Kidney (tissue), 14 donors: ENCODE results near the gene VILL. TPM values are rescaled to one million over a fixed set of nuclear protein-coding genes. Genes with fewer than 3 reads are reported as not detected.

Experiments
- DNase-seq, 5 donors: peaks; one replicate each; pipeline ENCODE4 v3.0.0-alpha.2; 2013 to 2020
- FAIRE-seq: peaks from 2 replicates; lab custom pipeline; 2012; peaks lifted over from hg19 to GRCh38; lab: Jason Lieb, UNC
- H3K27ac ChIP-seq, 2 donors: one replicate each; pipeline ENCODE4 v1.7.0; 2013; ENCODE audit warnings: low read depth in 2 of 2, low read length in 2 of 2, inconsistent platforms in 1 of 2
- H3K27me3 ChIP-seq: one replicate; pipeline ENCODE4 v1.7.1; 2013; ENCODE audit warnings: low read length, inconsistent platforms; ENCODE audit not compliant: control insufficient read depth, insufficient read depth
- H3K36me3 ChIP-seq, 3 donors: one replicate each; pipeline versions ENCODE4 v1.7.0 to v1.7.1; 2013; ENCODE audit warnings: low read length in 3 of 3, control low read depth in 1 of 3, inconsistent platforms in 1 of 3; ENCODE audit not compliant: insufficient read depth in 3 of 3, control insufficient read depth in 2 of 3
- H3K4me1 ChIP-seq, 3 donors: one replicate each; pipeline versions ENCODE4 v1.7.0 to v1.7.1; 2013; ENCODE audit warnings: low read length in 3 of 3, inconsistent platforms in 1 of 3, low read depth in 1 of 3; ENCODE audit not compliant: control insufficient read depth in 2 of 3, insufficient read depth in 2 of 3
- H3K4me3 ChIP-seq, 3 donors: one replicate each; pipeline versions ENCODE4 v1.7.0 to v1.8.1; 2013; ENCODE audit warnings: low read length in 3 of 3, control low read depth in 1 of 3, inconsistent platforms in 1 of 3
- H3K9ac ChIP-seq, 3 donors: one replicate each; pipeline versions ENCODE4 v1.7.0 to v1.7.1; 2013; ENCODE audit warnings: low read length in 3 of 3, control low read depth in 1 of 3, inconsistent platforms in 1 of 3
- H3K9me3 ChIP-seq, 3 donors: one replicate each; pipeline versions ENCODE4 v1.7.0 to v1.7.1; 2013; ENCODE audit warnings: low read length in 3 of 3, control low read depth in 1 of 3, inconsistent platforms in 1 of 3; ENCODE audit not compliant: control insufficient read depth in 2 of 3, insufficient read depth in 1 of 3
- CTCF ChIP-seq: IDR thresholded peaks from 3 replicates; pipeline ENCODE4 v1.5.1; 2012; ENCODE audit warnings: mild to moderate bottlenecking, moderate library complexity, borderline replicate concordance; ENCODE audit not compliant: insufficient read depth; ENCODE audit errors: extremely low read depth
- intact Hi-C: fragments of 100-400 bp; cut with DNase I; formaldehyde crosslinking; loops from one replicate; pipeline ENCODE4 v1.11.1; 2022
- polyA plus RNA-seq: library from polyadenylated mRNA; stranded (reverse); fragments of 350-450 nt; fragmentation: Illumina TruSeq; extraction: RNeasy Lipid Tissue Mini Kit (QIAGEN cat#74804); gene quantifications from one replicate; pipeline ENCODE4 v1.2.3, GENCODE V29; 2014; ENCODE audit warnings: low read depth, low replicate concordance; ENCODE audit not compliant: insufficient read depth
- total RNA-seq: library from RNA; stranded (reverse); fragmentation: NEBNext Ultra II Directional; extraction: Animal tissue kit (Norgen Biotek cat#: 25700); gene quantifications from one replicate; pipeline ENCODE4 v1.2.1, GENCODE V29; 2021
- donor health status: control.
- donor health status: control.
- donor health status: control.
- donor health status: control.
- donor health status: control.
- donor health status: DM: yes; HTN: yes; CAD: no.
- donor health status: Normal renal cell carcinoma (clear cell type).

Gene VILL
- total and polyA plus RNA-seq, 2 donors from 2014 or later, result 7.4 to 7.6 TPM

GRCh38 chr3:38039101-38039898, 48.7 kb downstream of the VILL start, which contains the start of gene DLEC1:
Gene DLEC1, plus strand, starts transcription at chr3:38039208. Its CDS starts 18 bp downstream, at chr3:38039226.
- peak; percentile 69 to 93 (median 86) for DNase-seq
- H3K4me3 ChIP-seq, result peak within 1 kb of the TSS; percentile 26 to 62 (median 55)
- H3K4me1 ChIP-seq, result peaks cover 0 to 12% (median 3%) of the 10 kb centered on the region in 3 donors
- H3K27ac ChIP-seq, result no peak within 1 kb of the TSS
- intact Hi-C loops, result no loop called here
- TF ChIP-seq CTCF, result no peak
- peak within 1 kb of the TSS in 2 of 3 donors; percentile 31 to 41 for H3K9ac ChIP-seq
- no peaks in the 10 kb centered on the region for H3K9me3 ChIP-seq
- no peak for FAIRE-seq
- H3K27me3 ChIP-seq, result peaks cover 4% of the 10 kb centered on the region
- H3K36me3 ChIP-seq, result no peaks in the 10 kb centered on the region

- no peaks in the 10 kb centered on the region for H3K9me3 ChIP-seq
- no peaks in the 10 kb centered on the region for H3K36me3 ChIP-seq
- peaks cover 0 to 12% (median 3%) of the 10 kb centered on the region in 3 donors for H3K4me1 ChIP-seq
- peaks cover 4% of the 10 kb centered on the region for H3K27me3 ChIP-seq
- peak; percentile 19 for TF ChIP-seq CTCF
- peak overlapping the region in 1 of 3 donors; percentile 41 for H3K9ac ChIP-seq
- DNase-seq (peak in 4 of 5 donors; percentile 39 to 62 (median 51)), FAIRE-seq (no peak)
- intact Hi-C loops, result no loop called here
- no peak overlapping the region for H3K27ac ChIP-seq
- peak overlapping the region in 2 of 3 donors; percentile 26 to 62 for H3K4me3 ChIP-seq
These were observed 49.3 kb downstream of the VILL start for GRCh38 chr3:38039899-38040261.

- FAIRE-seq, result no peak
- no peak for DNase-seq
- H3K9me3 ChIP-seq, result no peaks in the 10 kb centered on the region
- no peak overlapping the region for H3K4me3 ChIP-seq
- TF ChIP-seq CTCF, result no peak
- no peaks in the 10 kb centered on the region for H3K36me3 ChIP-seq
- H3K27ac ChIP-seq, result no peak overlapping the region
- H3K9ac ChIP-seq, result no peak overlapping the region
- intact Hi-C loops, result no loop called here
- H3K27me3 ChIP-seq, result peaks cover 4% of the 10 kb centered on the region
- H3K4me1 ChIP-seq, result peaks cover 0 to 12% (median 3%) of the 10 kb centered on the region in 3 donors
These were observed 49.8 kb downstream of the VILL start for GRCh38 chr3:38040401-38040800.
